Testis (tissue), 2 donors: ENCODE data around the gene CCDC192.

Experiments
- CTCF ChIP-seq, 3 experiments: fragments of 450-650 bp in 2 of 3; fragments of 200-600 bp in 1 of 3; sonication (generic) in 1 of 3; IDR thresholded peaks; one replicate each; pipeline ENCODE4 v1.5.1; 2016 to 2019; ENCODE audit warnings: antibody characterized with exemption in 3 of 3, mild to moderate bottlenecking in 2 of 3, moderate library complexity in 1 of 3
- POLR2A ChIP-seq: fragments of 450-650 bp; IDR thresholded peaks from one replicate; pipeline ENCODE4 v1.6.1; 2017; ENCODE audit warnings: antibody characterized with exemption, mild to moderate bottlenecking, moderate library complexity

GRCh38 chr5:127700237-127700766 lies 2.9 kb upstream of the CCDC192 start:
- no peak for TF ChIP-seq CTCF (IDR thresholded peaks at IDR 0.05)
- no peak for TF ChIP-seq POLR2A
